Colonic mucosa (tissue), 4 donors: ENCODE measurements around the gene GIPC1. TPM values are rescaled to one million over a fixed set of nuclear protein-coding genes. Genes with fewer than 3 reads are reported as not detected.
A peak's percentile ranks its signal among the peaks of the same experiment; 100 is the strongest.

Source experiments
- DNase-seq: peaks from one replicate; pipeline ENCODE4 v3.0.0-alpha.2; 2020
- H3K27ac ChIP-seq: fragments of 200-600 bp; one replicate; pipeline ENCODE4 v1.8.0; 2021
- H3K27me3 ChIP-seq: fragments of 200-600 bp; one replicate; pipeline ENCODE4 v1.8.0; 2021
- H3K36me3 ChIP-seq: fragments of 200-600 bp; one replicate; pipeline ENCODE4 v1.8.0; 2021
- H3K4me1 ChIP-seq: fragments of 200-600 bp; one replicate; pipeline ENCODE4 v1.8.0; 2021; ENCODE audit warnings: mild to moderate bottlenecking
- H3K4me3 ChIP-seq: fragments of 200-600 bp; one replicate; pipeline ENCODE4 v1.8.0; 2021
- H3K9ac ChIP-seq, 2 donors: one replicate each; pipeline ENCODE4 v1.7.0; 2013; ENCODE audit warnings: control low read depth in 2 of 2, low read depth in 2 of 2, low read length in 2 of 2
- H3K9me3 ChIP-seq: fragments of 200-600 bp; one replicate; pipeline ENCODE4 v1.8.0; 2021
- CTCF ChIP-seq: fragments of 200-600 bp; IDR thresholded peaks from one replicate; pipeline ENCODE4 v1.8.0; 2022; ENCODE audit warnings: antibody characterized with exemption, mild to moderate bottlenecking
- intact Hi-C: fragments of 100-400 bp; cut with DNase I; formaldehyde crosslinking; loops from one replicate; pipeline ENCODE4 v1.14.1; 2022
- total RNA-seq, 2 donors: library from RNA; stranded (reverse); fragmentation: NEBNext Ultra II Directional in 1 of 2; extraction: Animal tissue kit (Norgen Biotek cat#: 25700) in 1 of 2; gene quantifications; one replicate each; pipeline ENCODE4 v1.2.1, GENCODE V29; 2021
- donor health status: healthy.
- donor health status: DM: no; HTN: no; CAD: no.
- donor health status: DM: no; HTN: no; CAD: no.

GIPC1 gene
- total RNA-seq, 2 donors from 2014 or later, result 281 to 404 TPM

GRCh38 chr19:14441041-14441938 is 54.6 kb downstream of the GIPC1 start:
- Histone ChIP-seq H3K9me3 (no peaks in the 10 kb centered on the region), H3K27ac (no peak overlapping the region), H3K36me3 (peaks cover 5% of the 10 kb centered on the region), H3K4me3 (peak overlapping the region; percentile 19), H3K4me1 (no peaks in the 10 kb centered on the region), H3K27me3 (no peaks in the 10 kb centered on the region), H3K9ac (no peak overlapping the region)
- no peak for DNase-seq
- no peak for TF ChIP-seq CTCF
- intact Hi-C loops, result no loop called here

- no peak for TF ChIP-seq CTCF
- Histone ChIP-seq H3K4me3 (peak overlapping the region; percentile 19), H3K27ac (peak overlapping the region; percentile 6), H3K4me1 (no peaks in the 10 kb centered on the region), H3K9ac (peak overlapping the region in 1 of 2 donors; percentile 38), H3K27me3 (no peaks in the 10 kb centered on the region), H3K36me3 (peaks cover 5% of the 10 kb centered on the region), H3K9me3 (no peaks in the 10 kb centered on the region)
- intact Hi-C loops, result no loop called here
- DNase-seq, result peak; percentile 71
Observed at GRCh38 chr19:14440049-14440448, 55.9 kb downstream of the GIPC1 start.

GRCh38 chr19:14439014-14439413 is 56.9 kb downstream of the GIPC1 start:
- no peaks in the 10 kb centered on the region for H3K27me3 ChIP-seq
- no peak overlapping the region for H3K9ac ChIP-seq
- H3K27ac ChIP-seq, result no peak overlapping the region
- no peak overlapping the region for H3K4me3 ChIP-seq
- no peak for DNase-seq
- intact Hi-C loops, result loop anchor here (10.0 kb wide), 1 partner anchor 46 kb away; no protein-coding TSS in a partner anchor
- peaks cover 6% of the 10 kb centered on the region for H3K4me1 ChIP-seq
- H3K36me3 ChIP-seq, result peaks cover 3% of the 10 kb centered on the region
- no peak for TF ChIP-seq CTCF
- no peaks in the 10 kb centered on the region for H3K9me3 ChIP-seq

GRCh38 chr19:14437578-14438140 is 58.3 kb downstream of the GIPC1 start:
- Histone ChIP-seq H3K9ac (no peak overlapping the region), H3K27me3 (no peaks in the 10 kb centered on the region), H3K36me3 (no peaks in the 10 kb centered on the region), H3K4me3 (no peak overlapping the region), H3K9me3 (no peaks in the 10 kb centered on the region), H3K4me1 (peaks cover 8% of the 10 kb centered on the region), H3K27ac (no peak overlapping the region)
- no peak for TF ChIP-seq CTCF
- intact Hi-C loops, result loop anchor here (10.0 kb wide), 1 partner anchor 47 kb away; no protein-coding TSS in a partner anchor
- no peak for DNase-seq

GRCh38 chr19:14435320-14436050 is 60.4 kb downstream of the GIPC1 start:
- intact Hi-C loops, result loop anchor here (10.0 kb wide), 1 partner anchor 49 kb away; no protein-coding TSS in a partner anchor
- peak overlapping the region; percentile 51 for H3K27ac ChIP-seq
- H3K9ac ChIP-seq, result peak overlapping the region in 1 of 2 donors; percentile 73
- no peak overlapping the region for H3K4me3 ChIP-seq
- no peak for DNase-seq
- no peaks in the 10 kb centered on the region for H3K36me3 ChIP-seq
- H3K9me3 ChIP-seq, result no peaks in the 10 kb centered on the region
- no peak for TF ChIP-seq CTCF
- H3K27me3 ChIP-seq, result no peaks in the 10 kb centered on the region
- peaks cover 8% of the 10 kb centered on the region for H3K4me1 ChIP-seq
